GM23338 (cell line): Measurements from ENCODE around the gene PAPPA2. TPM values are rescaled to one million over a fixed set of nuclear protein-coding genes. Genes with fewer than 3 reads are reported as not detected.

Source experiments
- ATAC-seq: fragments of 200-7000 bp; cut with Tn5 transposase; 3 replicates; pipeline ENCODE4 v1.9.1; 2020
- DNase-seq: peaks from one replicate; pipeline ENCODE4 v3.0.0-alpha.2; 2015; ENCODE audit warnings: low spot score
- H2AFZ ChIP-seq: fragments of 200-600 bp; sonication (generic); 2 replicates; pipeline ENCODE4 v1.8.0; 2016; ENCODE audit warnings: antibody characterized with exemption, mild to moderate bottlenecking, moderate library complexity
- H3F3A ChIP-seq: fragments of 200-600 bp; sonication (generic); replicated peaks from 2 replicates; pipeline ENCODE4 v1.8.0; 2017; ENCODE audit warnings: antibody characterized with exemption, mixed run types, low read depth
- H3K27ac ChIP-seq: fragments of 200-600 bp; sonication (generic); 2 replicates; pipeline ENCODE4 v1.6.1; 2016; ENCODE audit warnings: low read depth
- H3K27me3 ChIP-seq: fragments of 200-600 bp; sonication (generic); 2 replicates; pipeline ENCODE4 v1.8.0; 2016; ENCODE audit warnings: mild to moderate bottlenecking, mixed run types, moderate library complexity; ENCODE audit not compliant: insufficient read depth
- H3K36me3 ChIP-seq: fragments of 200-600 bp; sonication (generic); 2 replicates; pipeline ENCODE4 v1.8.0; 2016; ENCODE audit warnings: mild to moderate bottlenecking; ENCODE audit not compliant: insufficient read depth
- H3K4me1 ChIP-seq: fragments of 200-600 bp; sonication (generic); 2 replicates; pipeline ENCODE4 v1.8.0; 2016; ENCODE audit warnings: mild to moderate bottlenecking, moderate library complexity; ENCODE audit not compliant: insufficient read depth
- H3K4me2 ChIP-seq: fragments of 200-600 bp; sonication (generic); 2 replicates; pipeline ENCODE4 v1.7.1; 2017; ENCODE audit warnings: mixed run types
- H3K4me3 ChIP-seq: fragments of 200-600 bp; sonication (generic); 2 replicates; pipeline ENCODE4 v1.6.1; 2016; ENCODE audit warnings: mixed run types
- H3K79me2 ChIP-seq: fragments of 200-600 bp; sonication (generic); replicated peaks from 2 replicates; pipeline ENCODE4 v1.8.0; 2017; ENCODE audit warnings: mild to moderate bottlenecking; ENCODE audit not compliant: insufficient read depth
- H3K9me2 ChIP-seq: fragments of 200-600 bp; sonication (generic); 2 replicates; pipeline ENCODE4 v1.8.0; 2017; ENCODE audit not compliant: insufficient read depth
- H4K20me1 ChIP-seq: fragments of 200-600 bp; sonication (generic); replicated peaks from 2 replicates; pipeline ENCODE4 v1.8.0; 2017; ENCODE audit warnings: mild to moderate bottlenecking; ENCODE audit not compliant: insufficient read depth
- H3K27ac Mint-ChIP-seq: 2 replicates; pipeline ENCODE4 v1.8.0; 2020; ENCODE audit warnings: inconsistent platforms, mild to moderate bottlenecking, moderate library complexity, mixed read lengths
- H3K27me3 Mint-ChIP-seq: 3 replicates; pipeline ENCODE4 v1.8.0; 2022; ENCODE audit warnings: low read depth, mild to moderate bottlenecking, moderate library complexity, mixed read lengths, inconsistent platforms; ENCODE audit not compliant: insufficient read depth, poor library complexity
- H3K36me3 Mint-ChIP-seq: 3 replicates; pipeline ENCODE4 v1.8.0; 2021; ENCODE audit warnings: low read depth, mild to moderate bottlenecking, inconsistent platforms, moderate library complexity, mixed read lengths
- H3K4me1 Mint-ChIP-seq: 3 replicates; pipeline ENCODE4 v1.8.0; 2020; ENCODE audit warnings: mild to moderate bottlenecking, inconsistent platforms, mixed read lengths
- H3K4me3 Mint-ChIP-seq: 3 replicates; pipeline ENCODE4 v1.8.0; 2021; ENCODE audit warnings: moderate library complexity, mild to moderate bottlenecking, inconsistent platforms, mixed read lengths
- H3K9me3 Mint-ChIP-seq: 3 replicates; pipeline ENCODE4 v1.8.0; 2020; ENCODE audit warnings: moderate library complexity, mild to moderate bottlenecking, inconsistent platforms, mixed read lengths
- CREB1 ChIP-seq: fragments of 250-450 bp; sonication (Bioruptor Pico); IDR thresholded peaks from 2 replicates; pipeline ENCODE4 v1.5.0; 2020; ENCODE audit warnings: low read depth, mild to moderate bottlenecking, moderate library complexity
- EZH2 ChIP-seq: fragments of 200-600 bp; sonication (generic); IDR thresholded peaks from one replicate; pipeline ENCODE4 v1.8.0; 2017; ENCODE audit warnings: antibody characterized with exemption, mild to moderate bottlenecking, low read depth; ENCODE audit not compliant: unreplicated experiment
- EZH2phosphoT487 ChIP-seq: fragments of 200-600 bp; sonication (generic); IDR thresholded peaks from one replicate; pipeline ENCODE4 v1.8.1; 2018; ENCODE audit warnings: antibody characterized with exemption; ENCODE audit not compliant: unreplicated experiment
- JUNB ChIP-seq: IDR thresholded peaks from one replicate; pipeline ENCODE4 v1.6.1; 2016; ENCODE audit warnings: antibody characterized with exemption; ENCODE audit not compliant: unreplicated experiment
- NANOG ChIP-seq: IDR thresholded peaks from 2 replicates; pipeline ENCODE4 v1.6.1; 2016; ENCODE audit warnings: antibody characterized with exemption, borderline replicate concordance
- POLR2AphosphoS5 ChIP-seq: IDR thresholded peaks from 2 replicates; pipeline ENCODE4 v1.6.1; 2016; ENCODE audit warnings: antibody characterized with exemption, low read depth
- STAT1 ChIP-seq: IDR thresholded peaks from one replicate; pipeline ENCODE4 v1.6.1; 2016; ENCODE audit warnings: antibody characterized with exemption; ENCODE audit not compliant: unreplicated experiment
- ZNF114 ChIP-seq: fragments of 250-450 bp; sonication (Bioruptor Pico); IDR thresholded peaks from 2 replicates; pipeline ENCODE4 v1.5.0; 2020; ENCODE audit warnings: mild to moderate bottlenecking, moderate library complexity
- ZNF331 ChIP-seq: fragments of 250-450 bp; sonication (Bioruptor Pico); IDR thresholded peaks from 2 replicates; pipeline ENCODE4 v1.5.0; 2020; ENCODE audit warnings: low read depth, mild to moderate bottlenecking, moderate library complexity
- polyA plus RNA-seq: library from polyadenylated mRNA; unstranded; fragments of >200 nt; fragmentation: Nextera tagmentation; extraction: Ambion mirVana; gene quantifications from 2 replicates; pipeline ENCODE4 v1.2.1, GENCODE V29; 2016
- total RNA-seq: library from RNA; depleted of rRNA; stranded (reverse); fragments of >200 nt; shearing (Covaris generic); gene quantifications from 2 replicates; pipeline ENCODE4 v1.2.3, GENCODE V29; 2014
- TF ChIP-seq, protein P1 (sequence below): IDR thresholded peaks from one replicate; pipeline ENCODE4 v1.6.1; 2018; ENCODE audit warnings: antibody characterized with exemption; ENCODE audit not compliant: unreplicated experiment
- TF ChIP-seq, protein P2 (sequence below), 2 experiments: fragments of 200-600 bp in 1 of 2; sonication (generic) in 1 of 2; conservative IDR thresholded peaks; 2 replicates each; pipeline versions ENCODE4 v1.5.1 to v1.6.1; 2016 to 2017; ENCODE audit warnings: antibody characterized with exemption in 2 of 2, low read depth in 2 of 2, mild to moderate bottlenecking in 2 of 2, moderate library complexity in 1 of 2
- TF ChIP-seq, protein P3 (sequence below): fragments of 250-450 bp; sonication (Bioruptor Pico); IDR thresholded peaks from 2 replicates; pipeline ENCODE4 v1.5.0; 2020; ENCODE audit warnings: mild to moderate bottlenecking, moderate library complexity
- TF ChIP-seq, protein P4 (sequence below): IDR thresholded peaks from 2 replicates; pipeline ENCODE4 v1.6.1; 2016; ENCODE audit warnings: antibody characterized with exemption

PAPPA2 gene
- total and polyA plus RNA-seq, 2 experiments from 2014 or later, result 1.4 to 1.7 TPM

DNA sequence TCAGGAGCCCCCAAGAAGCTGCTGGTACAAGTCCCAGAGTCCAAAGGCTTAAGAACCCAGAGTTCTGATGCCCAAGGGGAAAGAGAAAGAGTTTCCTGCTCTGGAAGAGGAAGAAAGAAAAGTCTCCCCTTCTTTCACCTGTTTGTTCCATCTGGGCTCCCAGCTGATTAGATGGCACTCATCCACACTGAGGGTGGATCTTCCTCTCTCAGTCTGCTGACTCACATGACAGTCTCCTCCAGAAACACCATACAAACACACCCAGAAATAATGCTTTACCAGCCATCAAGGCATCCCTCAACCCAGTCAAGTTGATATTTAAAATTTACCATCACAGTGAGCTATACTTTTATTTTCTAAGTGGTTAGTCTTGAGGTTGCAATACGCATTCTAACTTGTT, 257.9 kb downstream of the PAPPA2 start:
- no peak overlapping the region for H3K27ac ChIP-seq
- H3K4me2 ChIP-seq, result no peak overlapping the region
- H3K4me3 ChIP-seq, result no peak overlapping the region
- no peaks in the 10 kb centered on the region for H4K20me1 ChIP-seq
- H3K27me3 ChIP-seq, result no peaks in the 10 kb centered on the region
- H3K9me3 Mint-ChIP-seq, result no peaks in the 10 kb centered on the region
- H3K27ac Mint-ChIP-seq, result no peak overlapping the region; the same call in 1 of the 2 replicates
- H3K79me2 ChIP-seq, result no peaks in the 10 kb centered on the region
- H3F3A ChIP-seq, result no peaks in the 10 kb centered on the region
- no peaks in the 10 kb centered on the region for H3K36me3 Mint-ChIP-seq
- no peaks in the 10 kb centered on the region for H3K9me2 ChIP-seq
- H3K4me1 ChIP-seq, result no peaks in the 10 kb centered on the region
- H3K4me3 Mint-ChIP-seq, result no peak overlapping the region
- TF ChIP-seq POLR2AphosphoS5, result no peak
- TF ChIP-seq EZH2, result no peak
- no peak for TF ChIP-seq ZNF331
- TF ChIP-seq, protein P1, sequence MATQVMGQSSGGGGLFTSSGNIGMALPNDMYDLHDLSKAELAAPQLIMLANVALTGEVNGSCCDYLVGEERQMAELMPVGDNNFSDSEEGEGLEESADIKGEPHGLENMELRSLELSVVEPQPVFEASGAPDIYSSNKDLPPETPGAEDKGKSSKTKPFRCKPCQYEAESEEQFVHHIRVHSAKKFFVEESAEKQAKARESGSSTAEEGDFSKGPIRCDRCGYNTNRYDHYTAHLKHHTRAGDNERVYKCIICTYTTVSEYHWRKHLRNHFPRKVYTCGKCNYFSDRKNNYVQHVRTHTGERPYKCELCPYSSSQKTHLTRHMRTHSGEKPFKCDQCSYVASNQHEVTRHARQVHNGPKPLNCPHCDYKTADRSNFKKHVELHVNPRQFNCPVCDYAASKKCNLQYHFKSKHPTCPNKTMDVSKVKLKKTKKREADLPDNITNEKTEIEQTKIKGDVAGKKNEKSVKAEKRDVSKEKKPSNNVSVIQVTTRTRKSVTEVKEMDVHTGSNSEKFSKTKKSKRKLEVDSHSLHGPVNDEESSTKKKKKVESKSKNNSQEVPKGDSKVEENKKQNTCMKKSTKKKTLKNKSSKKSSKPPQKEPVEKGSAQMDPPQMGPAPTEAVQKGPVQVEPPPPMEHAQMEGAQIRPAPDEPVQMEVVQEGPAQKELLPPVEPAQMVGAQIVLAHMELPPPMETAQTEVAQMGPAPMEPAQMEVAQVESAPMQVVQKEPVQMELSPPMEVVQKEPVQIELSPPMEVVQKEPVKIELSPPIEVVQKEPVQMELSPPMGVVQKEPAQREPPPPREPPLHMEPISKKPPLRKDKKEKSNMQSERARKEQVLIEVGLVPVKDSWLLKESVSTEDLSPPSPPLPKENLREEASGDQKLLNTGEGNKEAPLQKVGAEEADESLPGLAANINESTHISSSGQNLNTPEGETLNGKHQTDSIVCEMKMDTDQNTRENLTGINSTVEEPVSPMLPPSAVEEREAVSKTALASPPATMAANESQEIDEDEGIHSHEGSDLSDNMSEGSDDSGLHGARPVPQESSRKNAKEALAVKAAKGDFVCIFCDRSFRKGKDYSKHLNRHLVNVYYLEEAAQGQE, result no peak
- TF ChIP-seq CREB1 (CRISPR knock-in tag), result no peak
- TF ChIP-seq, protein P2, sequence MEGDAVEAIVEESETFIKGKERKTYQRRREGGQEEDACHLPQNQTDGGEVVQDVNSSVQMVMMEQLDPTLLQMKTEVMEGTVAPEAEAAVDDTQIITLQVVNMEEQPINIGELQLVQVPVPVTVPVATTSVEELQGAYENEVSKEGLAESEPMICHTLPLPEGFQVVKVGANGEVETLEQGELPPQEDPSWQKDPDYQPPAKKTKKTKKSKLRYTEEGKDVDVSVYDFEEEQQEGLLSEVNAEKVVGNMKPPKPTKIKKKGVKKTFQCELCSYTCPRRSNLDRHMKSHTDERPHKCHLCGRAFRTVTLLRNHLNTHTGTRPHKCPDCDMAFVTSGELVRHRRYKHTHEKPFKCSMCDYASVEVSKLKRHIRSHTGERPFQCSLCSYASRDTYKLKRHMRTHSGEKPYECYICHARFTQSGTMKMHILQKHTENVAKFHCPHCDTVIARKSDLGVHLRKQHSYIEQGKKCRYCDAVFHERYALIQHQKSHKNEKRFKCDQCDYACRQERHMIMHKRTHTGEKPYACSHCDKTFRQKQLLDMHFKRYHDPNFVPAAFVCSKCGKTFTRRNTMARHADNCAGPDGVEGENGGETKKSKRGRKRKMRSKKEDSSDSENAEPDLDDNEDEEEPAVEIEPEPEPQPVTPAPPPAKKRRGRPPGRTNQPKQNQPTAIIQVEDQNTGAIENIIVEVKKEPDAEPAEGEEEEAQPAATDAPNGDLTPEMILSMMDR (conservative IDR thresholded peaks at IDR 0.05; ENCODE audit: low read depth in 2 of 2), result no peak
- TF ChIP-seq, protein P3, sequence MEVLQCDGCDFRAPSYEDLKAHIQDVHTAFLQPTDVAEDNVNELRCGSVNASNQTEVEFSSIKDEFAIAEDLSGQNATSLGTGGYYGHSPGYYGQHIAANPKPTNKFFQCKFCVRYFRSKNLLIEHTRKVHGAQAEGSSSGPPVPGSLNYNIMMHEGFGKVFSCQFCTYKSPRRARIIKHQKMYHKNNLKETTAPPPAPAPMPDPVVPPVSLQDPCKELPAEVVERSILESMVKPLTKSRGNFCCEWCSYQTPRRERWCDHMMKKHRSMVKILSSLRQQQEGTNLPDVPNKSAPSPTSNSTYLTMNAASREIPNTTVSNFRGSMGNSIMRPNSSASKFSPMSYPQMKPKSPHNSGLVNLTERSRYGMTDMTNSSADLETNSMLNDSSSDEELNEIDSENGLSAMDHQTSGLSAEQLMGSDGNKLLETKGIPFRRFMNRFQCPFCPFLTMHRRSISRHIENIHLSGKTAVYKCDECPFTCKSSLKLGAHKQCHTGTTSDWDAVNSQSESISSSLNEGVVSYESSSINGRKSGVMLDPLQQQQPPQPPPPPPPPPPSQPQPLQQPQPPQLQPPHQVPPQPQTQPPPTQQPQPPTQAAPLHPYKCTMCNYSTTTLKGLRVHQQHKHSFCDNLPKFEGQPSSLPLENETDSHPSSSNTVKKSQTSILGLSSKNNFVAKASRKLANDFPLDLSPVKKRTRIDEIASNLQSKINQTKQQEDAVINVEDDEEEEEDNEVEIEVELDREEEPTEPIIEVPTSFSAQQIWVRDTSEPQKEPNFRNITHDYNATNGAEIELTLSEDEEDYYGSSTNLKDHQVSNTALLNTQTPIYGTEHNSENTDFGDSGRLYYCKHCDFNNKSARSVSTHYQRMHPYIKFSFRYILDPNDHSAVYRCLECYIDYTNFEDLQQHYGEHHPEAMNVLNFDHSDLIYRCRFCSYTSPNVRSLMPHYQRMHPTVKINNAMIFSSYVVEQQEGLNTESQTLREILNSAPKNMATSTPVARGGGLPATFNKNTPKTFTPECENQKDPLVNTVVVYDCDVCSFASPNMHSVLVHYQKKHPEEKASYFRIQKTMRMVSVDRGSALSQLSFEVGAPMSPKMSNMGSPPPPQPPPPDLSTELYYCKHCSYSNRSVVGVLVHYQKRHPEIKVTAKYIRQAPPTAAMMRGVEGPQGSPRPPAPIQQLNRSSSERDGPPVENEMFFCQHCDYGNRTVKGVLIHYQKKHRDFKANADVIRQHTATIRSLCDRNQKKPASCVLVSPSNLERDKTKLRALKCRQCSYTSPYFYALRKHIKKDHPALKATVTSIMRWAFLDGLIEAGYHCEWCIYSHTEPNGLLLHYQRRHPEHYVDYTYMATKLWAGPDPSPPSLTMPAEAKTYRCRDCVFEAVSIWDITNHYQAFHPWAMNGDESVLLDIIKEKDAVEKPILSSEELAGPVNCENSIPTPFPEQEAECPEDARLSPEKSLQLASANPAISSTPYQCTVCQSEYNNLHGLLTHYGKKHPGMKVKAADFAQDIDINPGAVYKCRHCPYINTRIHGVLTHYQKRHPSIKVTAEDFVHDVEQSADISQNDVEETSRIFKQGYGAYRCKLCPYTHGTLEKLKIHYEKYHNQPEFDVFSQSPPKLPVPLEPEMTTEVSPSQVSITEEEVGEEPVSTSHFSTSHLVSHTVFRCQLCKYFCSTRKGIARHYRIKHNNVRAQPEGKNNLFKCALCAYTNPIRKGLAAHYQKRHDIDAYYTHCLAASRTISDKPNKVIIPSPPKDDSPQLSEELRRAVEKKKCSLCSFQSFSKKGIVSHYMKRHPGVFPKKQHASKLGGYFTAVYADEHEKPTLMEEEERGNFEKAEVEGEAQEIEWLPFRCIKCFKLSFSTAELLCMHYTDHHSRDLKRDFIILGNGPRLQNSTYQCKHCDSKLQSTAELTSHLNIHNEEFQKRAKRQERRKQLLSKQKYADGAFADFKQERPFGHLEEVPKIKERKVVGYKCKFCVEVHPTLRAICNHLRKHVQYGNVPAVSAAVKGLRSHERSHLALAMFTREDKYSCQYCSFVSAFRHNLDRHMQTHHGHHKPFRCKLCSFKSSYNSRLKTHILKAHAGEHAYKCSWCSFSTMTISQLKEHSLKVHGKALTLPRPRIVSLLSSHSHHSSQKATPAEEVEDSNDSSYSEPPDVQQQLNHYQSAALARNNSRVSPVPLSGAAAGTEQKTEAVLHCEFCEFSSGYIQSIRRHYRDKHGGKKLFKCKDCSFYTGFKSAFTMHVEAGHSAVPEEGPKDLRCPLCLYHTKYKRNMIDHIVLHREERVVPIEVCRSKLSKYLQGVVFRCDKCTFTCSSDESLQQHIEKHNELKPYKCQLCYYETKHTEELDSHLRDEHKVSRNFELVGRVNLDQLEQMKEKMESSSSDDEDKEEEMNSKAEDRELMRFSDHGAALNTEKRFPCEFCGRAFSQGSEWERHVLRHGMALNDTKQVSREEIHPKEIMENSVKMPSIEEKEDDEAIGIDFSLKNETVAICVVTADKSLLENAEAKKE (CRISPR knock-in tag), result no peak
- TF ChIP-seq, protein P4, sequence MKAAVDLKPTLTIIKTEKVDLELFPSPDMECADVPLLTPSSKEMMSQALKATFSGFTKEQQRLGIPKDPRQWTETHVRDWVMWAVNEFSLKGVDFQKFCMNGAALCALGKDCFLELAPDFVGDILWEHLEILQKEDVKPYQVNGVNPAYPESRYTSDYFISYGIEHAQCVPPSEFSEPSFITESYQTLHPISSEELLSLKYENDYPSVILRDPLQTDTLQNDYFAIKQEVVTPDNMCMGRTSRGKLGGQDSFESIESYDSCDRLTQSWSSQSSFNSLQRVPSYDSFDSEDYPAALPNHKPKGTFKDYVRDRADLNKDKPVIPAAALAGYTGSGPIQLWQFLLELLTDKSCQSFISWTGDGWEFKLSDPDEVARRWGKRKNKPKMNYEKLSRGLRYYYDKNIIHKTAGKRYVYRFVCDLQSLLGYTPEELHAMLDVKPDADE, result no peak
- no peak for TF ChIP-seq STAT1
- no peak for TF ChIP-seq ZNF114 (CRISPR knock-in tag)
- TF ChIP-seq EZH2phosphoT487, result no peak
- no peak for TF ChIP-seq NANOG
- no peak for TF ChIP-seq JUNB
- ATAC-seq (no peak), DNase-seq (no peak)
- H2AFZ ChIP-seq, result no peak overlapping the region
- peaks cover 3% of the 10 kb centered on the region; the same call in 1 of the 3 replicates for H3K4me1 Mint-ChIP-seq
- H3K27me3 Mint-ChIP-seq, result peaks cover 3% of the 10 kb centered on the region
- H3K36me3 ChIP-seq, result no peaks in the 10 kb centered on the region
